ENCODE data around the gene ANKRD12. TPM values are rescaled to one million over a fixed set of nuclear protein-coding genes. Genes with fewer than 3 reads are reported as not detected.
"Not testable (repeated sequence)": the region's sequence is repeated elsewhere in the genome, so short reads cannot be mapped to it uniquely, and the experiment has no call there.

ANKRD12 gene
- total RNA-seq, 6 donors from 2014 or later = 32.8 to 80.7 (median 65.6) TPM

GRCh38 chr18:9160014-9160413 is 23.4 kb downstream of the ANKRD12 start:
- no peak for TF ChIP-seq POLR2A (IDR thresholded peaks at IDR 0.05)
- no peak for ATAC-seq (ENCODE audit: low FRiP score in 2 of 2)
- WGBS, 2 donors = 90 to 95% methylated on average over 4 of the region's 4 CpGs

GRCh38 chr18:9162663-9163062 is 26.1 kb downstream of the ANKRD12 start:
- H3K4me1 ChIP-seq = peaks cover 0 to 20% (median 7%) of the 10 kb centered on the region in 4 donors
- H3K27me3 ChIP-seq; H3K36me3 ChIP-seq; H3K9me3 ChIP-seq; DNase-seq; H3K27ac ChIP-seq; ATAC-seq (ENCODE audit: low FRiP score in 2 of 2); H3K4me3 ChIP-seq: not testable (repeated sequence)
- 97 to 98% methylated on average over 4 of the region's 4 CpGs for WGBS, 2 donors

More at GRCh38 chr18:9160014-9160413, 23.4 kb downstream of the ANKRD12 start:
- H3K4me1 ChIP-seq = peaks cover under 1 to 28% (median 7%) of the 10 kb centered on the region in 4 donors
- no peak overlapping the region for H3K27ac ChIP-seq
- H3K27me3 ChIP-seq = no peaks in the 10 kb centered on the region
- H3K4me3 ChIP-seq = no peak overlapping the region
- H3K36me3 ChIP-seq = no peaks in the 10 kb centered on the region
- DNase-seq = no peak
- H3K9me3 ChIP-seq = peaks cover 0 to 9% (median 0%) of the 10 kb centered on the region in 4 donors

GRCh38 chr18:9164149-9164548 is 27.6 kb downstream of the ANKRD12 start:
- not testable (repeated sequence) for H3K27me3 ChIP-seq; ATAC-seq (ENCODE audit: low FRiP score in 2 of 2); H3K27ac ChIP-seq; H3K9me3 ChIP-seq; DNase-seq; H3K36me3 ChIP-seq; H3K4me3 ChIP-seq
- H3K4me1 ChIP-seq = peaks cover 0 to 10% (median 5%) of the 10 kb centered on the region in 4 donors

GRCh38 chr18:9165883-9166282 is 29.3 kb downstream of the ANKRD12 start:
- not testable (repeated sequence) for DNase-seq; H3K27me3 ChIP-seq; H3K4me3 ChIP-seq; H3K27ac ChIP-seq; H3K9me3 ChIP-seq; H3K4me1 ChIP-seq; H3K36me3 ChIP-seq; ATAC-seq (ENCODE audit: low FRiP score in 2 of 2)
- 93 to 100% methylated on average over 1 to 3 of the region's 3 CpGs for WGBS, 2 donors

- ATAC-seq (ENCODE audit: low FRiP score in 2 of 2); H3K27me3 ChIP-seq; H3K4me3 ChIP-seq; DNase-seq; H3K27ac ChIP-seq; H3K9me3 ChIP-seq; H3K36me3 ChIP-seq: not testable (repeated sequence)
- WGBS, 2 donors = 89 to 96% methylated on average over 3 of the region's 3 CpGs
- peaks cover 19 to 30% (median 21%) of the 10 kb centered on the region in 4 donors for H3K4me1 ChIP-seq
These were observed 32.9 kb downstream of the ANKRD12 start for GRCh38 chr18:9169515-9169914.

GRCh38 chr18:9171919-9172318 is 35.3 kb downstream of the ANKRD12 start:
- not testable (repeated sequence) for H3K36me3 ChIP-seq; ATAC-seq (ENCODE audit: low FRiP score in 2 of 2); H3K9me3 ChIP-seq; H3K27me3 ChIP-seq; DNase-seq; H3K27ac ChIP-seq; H3K4me3 ChIP-seq
- H3K4me1 ChIP-seq = peaks cover 26 to 39% (median 27%) of the 10 kb centered on the region in 4 donors
- WGBS, 2 donors = 86 to 90% methylated on average over 3 of the region's 3 CpGs

GRCh38 chr18:9172506-9173127 is 36.0 kb downstream of the ANKRD12 start:
- DNase-seq = no peak
- H3K9me3 ChIP-seq = no peaks in the 10 kb centered on the region
- peaks cover 26 to 46% (median 34%) of the 10 kb centered on the region in 4 donors for H3K4me1 ChIP-seq
- TF ChIP-seq CTCF (IDR thresholded peaks at IDR 0.05) (no peak), POLR2AphosphoS5 (IDR thresholded peaks at IDR 0.05) (no peak), POLR2A (IDR thresholded peaks at IDR 0.05) (no peak), EP300 (IDR thresholded peaks at IDR 0.05) (no peak)
- no peaks in the 10 kb centered on the region for H3K36me3 ChIP-seq
- H3K27ac ChIP-seq = no peak overlapping the region
- H3K27me3 ChIP-seq = no peaks in the 10 kb centered on the region
- ATAC-seq (ENCODE audit: low FRiP score in 2 of 2) = no peak
- WGBS, 2 donors = 82 to 86% methylated on average over 4 of the region's 4 CpGs
- no peak overlapping the region for H3K4me3 ChIP-seq

GRCh38 chr18:9173770-9174233 is 37.2 kb downstream of the ANKRD12 start:
- 77 to 78% methylated on average over 6 of the region's 6 CpGs for WGBS, 2 donors
- peaks cover 26 to 49% (median 37%) of the 10 kb centered on the region in 4 donors for H3K4me1 ChIP-seq
- no peaks in the 10 kb centered on the region for H3K27me3 ChIP-seq
- no peak for ATAC-seq (ENCODE audit: low FRiP score in 2 of 2)
- TF ChIP-seq EP300 (IDR thresholded peaks at IDR 0.05) = no peak
- TF ChIP-seq POLR2AphosphoS5 (IDR thresholded peaks at IDR 0.05) = no peak
- no peak for TF ChIP-seq POLR2A (IDR thresholded peaks at IDR 0.05)
- no peak for TF ChIP-seq CTCF (IDR thresholded peaks at IDR 0.05)
- no peaks in the 10 kb centered on the region for H3K36me3 ChIP-seq
- no peaks in the 10 kb centered on the region for H3K9me3 ChIP-seq
- H3K4me3 ChIP-seq = no peak overlapping the region
- no peak for DNase-seq
- H3K27ac ChIP-seq = peak overlapping the region in 2 of 4 donors; percentile 39 to 52

All from upper lobe of left lung (tissue), 6 donors.